ENCODE results near the gene COL5A1.

The COL5A1 gene

GRCh38 chr9:134741846-134742245 lies 100.2 kb downstream of the COL5A1 start:
- DNase-seq (ENCODE audit: low read depth), result no peak
- H3K4me3 ChIP-seq (ENCODE audit: low read depth, low read length), result no peak overlapping the region
- TF ChIP-seq CTCF (IDR thresholded peaks at IDR 0.05; ENCODE audit: insufficient read depth, low read depth, low read length, missing control alignments), result no peak

- H3K4me3 ChIP-seq (ENCODE audit: low read depth, low read length), result no peak overlapping the region
- no peak for TF ChIP-seq CTCF (IDR thresholded peaks at IDR 0.05; ENCODE audit: insufficient read depth, low read depth, low read length, missing control alignments)
- DNase-seq (ENCODE audit: low read depth), result no peak
These were observed 101.4 kb downstream of the COL5A1 start for GRCh38 chr9:134742822-134743535.

- no peak for DNase-seq (ENCODE audit: low read depth)
- TF ChIP-seq CTCF (IDR thresholded peaks at IDR 0.05; ENCODE audit: insufficient read depth, low read depth, low read length, missing control alignments), result no peak
- H3K4me3 ChIP-seq (ENCODE audit: low read depth, low read length), result no peak overlapping the region
These were observed 102.2 kb downstream of the COL5A1 start for GRCh38 chr9:134743853-134744252.

- no peak for DNase-seq (ENCODE audit: low read depth)
- TF ChIP-seq CTCF (IDR thresholded peaks at IDR 0.05; ENCODE audit: insufficient read depth, low read depth, low read length, missing control alignments), result no peak
- H3K4me3 ChIP-seq (ENCODE audit: low read depth, low read length), result no peak overlapping the region
These were observed 103.0 kb downstream of the COL5A1 start for GRCh38 chr9:134744385-134745295.

GRCh38 chr9:134747951-134748489 lies 106.4 kb downstream of the COL5A1 start:
- no peak for DNase-seq (ENCODE audit: low read depth)
- no peak overlapping the region for H3K4me3 ChIP-seq (ENCODE audit: low read depth, low read length)
- TF ChIP-seq CTCF (IDR thresholded peaks at IDR 0.05; ENCODE audit: insufficient read depth, low read depth, low read length, missing control alignments), result no peak

- no peak for TF ChIP-seq CTCF (IDR thresholded peaks at IDR 0.05; ENCODE audit: insufficient read depth, low read depth, low read length, missing control alignments)
- DNase-seq (ENCODE audit: low read depth), result no peak
- H3K4me3 ChIP-seq (ENCODE audit: low read depth, low read length), result no peak overlapping the region
These were observed 107.0 kb downstream of the COL5A1 start for GRCh38 chr9:134748591-134748990.

All from GM12865 (cell line).